ENCODE data around the gene KLHL30. TPM values are rescaled to one million over a fixed set of nuclear protein-coding genes. Genes with fewer than 3 reads are reported as not detected.
A peak's percentile ranks its signal among the peaks of the same experiment; 100 is the strongest.

KLHL30 gene
- total RNA-seq, 4 donors from 2014 or later = 0.20 to 0.67 (median 0.38) TPM

- no peak overlapping the region for H3K4me3 ChIP-seq (replicated peaks in 1 of 3)
- H3K36me3 ChIP-seq = no peaks in the 10 kb centered on the region
- DNase-seq = no peak
- intact Hi-C loops (cut with DNase I) = no loop called here
- no peaks in the 10 kb centered on the region for H3K27me3 ChIP-seq
- H3K27ac ChIP-seq = no peak overlapping the region
- H3K4me1 ChIP-seq = peaks cover 0 to 5% of the 10 kb centered on the region in 2 donors
- 85 to 94% methylated on average over 2 of the region's 2 CpGs for WGBS, 2 donors
- H3K9me3 ChIP-seq = no peaks in the 10 kb centered on the region
- no peak for TF ChIP-seq POLR2A (IDR thresholded peaks at IDR 0.05)
- TF ChIP-seq, protein P1, sequence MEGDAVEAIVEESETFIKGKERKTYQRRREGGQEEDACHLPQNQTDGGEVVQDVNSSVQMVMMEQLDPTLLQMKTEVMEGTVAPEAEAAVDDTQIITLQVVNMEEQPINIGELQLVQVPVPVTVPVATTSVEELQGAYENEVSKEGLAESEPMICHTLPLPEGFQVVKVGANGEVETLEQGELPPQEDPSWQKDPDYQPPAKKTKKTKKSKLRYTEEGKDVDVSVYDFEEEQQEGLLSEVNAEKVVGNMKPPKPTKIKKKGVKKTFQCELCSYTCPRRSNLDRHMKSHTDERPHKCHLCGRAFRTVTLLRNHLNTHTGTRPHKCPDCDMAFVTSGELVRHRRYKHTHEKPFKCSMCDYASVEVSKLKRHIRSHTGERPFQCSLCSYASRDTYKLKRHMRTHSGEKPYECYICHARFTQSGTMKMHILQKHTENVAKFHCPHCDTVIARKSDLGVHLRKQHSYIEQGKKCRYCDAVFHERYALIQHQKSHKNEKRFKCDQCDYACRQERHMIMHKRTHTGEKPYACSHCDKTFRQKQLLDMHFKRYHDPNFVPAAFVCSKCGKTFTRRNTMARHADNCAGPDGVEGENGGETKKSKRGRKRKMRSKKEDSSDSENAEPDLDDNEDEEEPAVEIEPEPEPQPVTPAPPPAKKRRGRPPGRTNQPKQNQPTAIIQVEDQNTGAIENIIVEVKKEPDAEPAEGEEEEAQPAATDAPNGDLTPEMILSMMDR (IDR thresholded peaks at IDR 0.05) = no peak
These were observed 12.1 kb upstream of the KLHL30 start for GRCh38 chr2:238126338-238126737.

- WGBS, 2 donors = 70 to 81% methylated on average over 2 of the region's 2 CpGs
- intact Hi-C loops (cut with DNase I) = no loop called here
- no peaks in the 10 kb centered on the region for H3K27me3 ChIP-seq
- H3K36me3 ChIP-seq = no peaks in the 10 kb centered on the region
- no peak overlapping the region for H3K4me3 ChIP-seq (replicated peaks in 1 of 3)
- TF ChIP-seq, protein P1 (IDR thresholded peaks at IDR 0.05) = no peak
- TF ChIP-seq POLR2A (IDR thresholded peaks at IDR 0.05) = no peak
- H3K4me1 ChIP-seq = peaks cover 0 to 5% of the 10 kb centered on the region in 2 donors
- no peaks in the 10 kb centered on the region for H3K9me3 ChIP-seq
- DNase-seq = no peak
- H3K27ac ChIP-seq = no peak overlapping the region
These were observed 11.7 kb upstream of the KLHL30 start for GRCh38 chr2:238126775-238127164.

GRCh38 chr2:238127165-238128060, 11.1 kb upstream of the KLHL30 start:
- no peak for TF ChIP-seq POLR2A (IDR thresholded peaks at IDR 0.05)
- TF ChIP-seq, protein P1 (IDR thresholded peaks at IDR 0.05) = peak in 1 of 6 experiments; percentile 27
- intact Hi-C loops (cut with DNase I) = no loop called here
- Histone ChIP-seq H3K9me3 (no peaks in the 10 kb centered on the region), H3K27ac (no peak overlapping the region), H3K36me3 (no peaks in the 10 kb centered on the region), H3K27me3 (no peaks in the 10 kb centered on the region), H3K4me1 (peaks cover 0 to 5% of the 10 kb centered on the region in 2 donors), H3K4me3 (replicated peaks in 1 of 3) (no peak overlapping the region)
- peak; percentile 54 to 66 for DNase-seq
- WGBS, 2 donors = 54 to 61% methylated on average over 23 to 27 of the region's 36 CpGs

GRCh38 chr2:238128061-238128440, 10.4 kb upstream of the KLHL30 start:
- no peaks in the 10 kb centered on the region for H3K36me3 ChIP-seq
- no peaks in the 10 kb centered on the region for H3K27me3 ChIP-seq
- 92 to 94% methylated on average over 21 to 22 of the region's 22 CpGs for WGBS, 2 donors
- no peak for DNase-seq
- H3K27ac ChIP-seq = no peak overlapping the region
- intact Hi-C loops (cut with DNase I) = no loop called here
- no peaks in the 10 kb centered on the region for H3K9me3 ChIP-seq
- TF ChIP-seq POLR2A (IDR thresholded peaks at IDR 0.05) = no peak
- TF ChIP-seq, protein P1 (IDR thresholded peaks at IDR 0.05) = no peak
- H3K4me1 ChIP-seq = peaks cover 0 to 5% of the 10 kb centered on the region in 2 donors
- no peak overlapping the region for H3K4me3 ChIP-seq (replicated peaks in 1 of 3)

DNA sequence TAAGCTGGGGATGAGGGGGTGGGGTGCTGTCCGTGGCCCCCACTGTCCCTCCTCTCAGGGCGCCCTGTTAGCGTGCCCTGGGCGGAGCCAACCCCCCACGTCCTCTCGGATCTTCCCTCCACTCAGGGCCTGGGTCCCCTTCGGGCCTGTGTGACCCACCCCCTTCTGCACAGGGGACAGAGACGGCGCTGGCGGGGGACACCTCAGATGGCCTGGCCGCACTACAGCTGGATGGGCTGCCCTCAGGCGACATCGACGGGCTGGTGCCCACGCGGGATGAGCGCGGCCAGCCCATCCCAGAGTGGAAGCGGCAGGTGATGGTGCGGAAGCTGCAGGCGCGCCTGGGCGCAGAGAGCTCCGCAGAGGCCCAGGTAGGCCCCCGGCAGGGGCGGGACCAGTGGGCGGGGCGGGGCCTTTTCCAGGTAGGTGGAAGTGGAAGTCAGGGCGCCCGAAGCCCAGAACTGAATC, 9.9 kb upstream of the KLHL30 start:
- intact Hi-C loops (cut with DNase I) = no loop called here
- no peaks in the 10 kb centered on the region for H3K9me3 ChIP-seq
- no peaks in the 10 kb centered on the region for H3K27me3 ChIP-seq
- H3K36me3 ChIP-seq = no peaks in the 10 kb centered on the region
- TF ChIP-seq, protein P1 (IDR thresholded peaks at IDR 0.05) = no peak
- no peak for TF ChIP-seq POLR2A (IDR thresholded peaks at IDR 0.05)
- H3K4me3 ChIP-seq (replicated peaks in 1 of 3) = no peak overlapping the region
- H3K27ac ChIP-seq = no peak overlapping the region
- no peak for DNase-seq
- WGBS, 2 donors = 78 to 84% methylated on average over 27 of the region's 30 CpGs
- H3K4me1 ChIP-seq = peaks cover 0 to 5% of the 10 kb centered on the region in 2 donors
